SK-N-SH treated with all-trans-retinoic acid at 6 μM for 48 hours (cell line): ENCODE results near the gene CLSTN3.
A peak's percentile ranks its signal among the peaks of the same experiment; 100 is the strongest.

Source experiments
- ATAC-seq: fragments of 200-7000 bp; cut with Tn5 transposase; 3 replicates; pipeline ENCODE4 v1.9.1; 2020; ENCODE audit warnings: mild to moderate bottlenecking, moderate library complexity
- ARNTL ChIP-seq: fragments of 450-650 bp; formaldehyde crosslinking; IDR thresholded peaks from 2 replicates; pipeline ENCODE4 v1.5.0; 2020; ENCODE audit warnings: low read depth, mild to moderate bottlenecking, moderate library complexity, borderline replicate concordance
- BACH2 ChIP-seq: fragments of 250-450 bp; sonication (Bioruptor Pico); IDR thresholded peaks from 2 replicates; pipeline ENCODE4 v1.9.0; 2021; ENCODE audit warnings: mild to moderate bottlenecking, borderline replicate concordance
- ESRRG ChIP-seq: fragments of 250-450 bp; sonication (Bioruptor Pico); IDR thresholded peaks from 2 replicates; pipeline ENCODE4 v1.6.1; 2021; ENCODE audit warnings: mild to moderate bottlenecking
- GLIS3 ChIP-seq: fragments of 250-450 bp; sonication (Bioruptor Pico); IDR thresholded peaks from 2 replicates; pipeline ENCODE4 v1.5.0; 2020; ENCODE audit warnings: mild to moderate bottlenecking, moderate library complexity
- ISL1 ChIP-seq: fragments of 250-450 bp; sonication (Bioruptor Pico); IDR thresholded peaks from 2 replicates; pipeline ENCODE4 v2.1.2; 2022; ENCODE audit warnings: mild to moderate bottlenecking, moderate library complexity
- OSR1 ChIP-seq: fragments of 250-450 bp; sonication (Bioruptor Pico); IDR thresholded peaks from 2 replicates; pipeline ENCODE4 v1.8.0; 2022; ENCODE audit warnings: moderate library complexity, mild to moderate bottlenecking, inconsistent platforms
- PATZ1 ChIP-seq: fragments of 250-450 bp; sonication (Bioruptor Pico); IDR thresholded peaks from 2 replicates; pipeline ENCODE4 v1.8.0; 2020; ENCODE audit warnings: mild to moderate bottlenecking, moderate library complexity, borderline replicate concordance
- PPARA ChIP-seq: fragments of 250-450 bp; sonication (Bioruptor Pico); IDR thresholded peaks from 2 replicates; pipeline ENCODE4 v1.5.0; 2020; ENCODE audit warnings: mild to moderate bottlenecking, borderline replicate concordance
- RARB ChIP-seq: fragments of 250-450 bp; sonication (Bioruptor Pico); IDR thresholded peaks from 2 replicates; pipeline ENCODE4 v1.8.0; 2021; ENCODE audit warnings: mild to moderate bottlenecking, moderate library complexity
- SNAI2 ChIP-seq: fragments of 250-450 bp; sonication (Bioruptor Pico); IDR thresholded peaks from 2 replicates; pipeline ENCODE4 v1.5.0; 2020; ENCODE audit warnings: mild to moderate bottlenecking, moderate library complexity
- TCF4 ChIP-seq: fragments of 250-450 bp; sonication (Bioruptor Pico); IDR thresholded peaks from 2 replicates; pipeline ENCODE4 v1.8.0; 2021; ENCODE audit warnings: mild to moderate bottlenecking, moderate library complexity, borderline replicate concordance
- TOX ChIP-seq: fragments of 250-450 bp; sonication (Bioruptor Pico); IDR thresholded peaks from 2 replicates; pipeline ENCODE4 v1.8.0; 2021; ENCODE audit warnings: mild to moderate bottlenecking, moderate library complexity, borderline replicate concordance
- ZC3H10 ChIP-seq: fragments of 250-450 bp; sonication (Bioruptor Pico); IDR thresholded peaks from 2 replicates; pipeline ENCODE4 v1.5.1; 2021; ENCODE audit warnings: mild to moderate bottlenecking, moderate library complexity
- ZFP3 ChIP-seq: fragments of 250-450 bp; sonication (Bioruptor Pico); IDR thresholded peaks from 2 replicates; pipeline ENCODE4 v1.5.0; 2020; ENCODE audit warnings: mild to moderate bottlenecking, moderate library complexity
- ZNF565 ChIP-seq: fragments of 450-650 bp; formaldehyde crosslinking; conservative IDR thresholded peaks from 2 replicates; pipeline ENCODE4 v1.5.0; 2020; ENCODE audit warnings: low read depth, mild to moderate bottlenecking, moderate library complexity
- ZNF70 ChIP-seq: fragments of 450-650 bp; formaldehyde crosslinking; IDR thresholded peaks from 2 replicates; pipeline ENCODE4 v1.5.0; 2020; ENCODE audit warnings: mild to moderate bottlenecking, moderate library complexity
- ZNF8 ChIP-seq: fragments of 450-650 bp; formaldehyde crosslinking; IDR thresholded peaks from 2 replicates; pipeline ENCODE4 v1.5.0; 2020; ENCODE audit warnings: mild to moderate bottlenecking, moderate library complexity
- TF ChIP-seq, protein P1 (sequence below): fragments of 250-450 bp; sonication (Bioruptor Pico); IDR thresholded peaks from 2 replicates; pipeline ENCODE4 v1.8.0; 2021; ENCODE audit warnings: low read depth, mild to moderate bottlenecking, moderate library complexity, borderline replicate concordance
- TF ChIP-seq, protein P2 (sequence below): fragments of 250-450 bp; sonication (Bioruptor Pico); IDR thresholded peaks from 2 replicates; pipeline ENCODE4 v1.5.1; 2020; ENCODE audit warnings: low read depth, mild to moderate bottlenecking, moderate library complexity
- TF ChIP-seq, protein P3 (sequence below): fragments of 250-450 bp; sonication (Bioruptor Pico); IDR thresholded peaks from 2 replicates; pipeline ENCODE4 v1.5.0; 2020; ENCODE audit warnings: mild to moderate bottlenecking, moderate library complexity
- TF ChIP-seq, protein P4 (sequence below): fragments of 250-450 bp; sonication (Bioruptor Pico); IDR thresholded peaks from 2 replicates; pipeline ENCODE4 v1.5.1; 2021; ENCODE audit warnings: mild to moderate bottlenecking, moderate library complexity

The CLSTN3 gene

GRCh38 chr12:7108003-7108795 is 22.0 kb upstream of the CLSTN3 start:
- TF ChIP-seq ZNF565 (CRISPR knock-in tag) = no peak
- TF ChIP-seq, protein P1, sequence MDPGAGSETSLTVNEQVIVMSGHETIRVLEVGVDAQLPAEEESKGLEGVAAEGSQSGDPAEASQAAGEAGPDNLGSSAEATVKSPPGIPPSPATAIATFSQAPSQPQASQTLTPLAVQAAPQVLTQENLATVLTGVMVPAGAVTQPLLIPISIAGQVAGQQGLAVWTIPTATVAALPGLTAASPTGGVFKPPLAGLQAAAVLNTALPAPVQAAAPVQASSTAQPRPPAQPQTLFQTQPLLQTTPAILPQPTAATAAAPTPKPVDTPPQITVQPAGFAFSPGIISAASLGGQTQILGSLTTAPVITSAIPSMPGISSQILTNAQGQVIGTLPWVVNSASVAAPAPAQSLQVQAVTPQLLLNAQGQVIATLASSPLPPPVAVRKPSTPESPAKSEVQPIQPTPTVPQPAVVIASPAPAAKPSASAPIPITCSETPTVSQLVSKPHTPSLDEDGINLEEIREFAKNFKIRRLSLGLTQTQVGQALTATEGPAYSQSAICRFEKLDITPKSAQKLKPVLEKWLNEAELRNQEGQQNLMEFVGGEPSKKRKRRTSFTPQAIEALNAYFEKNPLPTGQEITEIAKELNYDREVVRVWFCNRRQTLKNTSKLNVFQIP (CRISPR knock-in tag) = no peak
- TF ChIP-seq ISL1 (CRISPR knock-in tag) = no peak
- no peak for TF ChIP-seq PPARA (CRISPR knock-in tag)
- no peak for TF ChIP-seq ESRRG (CRISPR knock-in tag)
- no peak for TF ChIP-seq TCF4 (CRISPR knock-in tag)
- TF ChIP-seq BACH2 (CRISPR knock-in tag) = no peak
- no peak for TF ChIP-seq ZFP3
- TF ChIP-seq SNAI2 (CRISPR knock-in tag) = no peak
- no peak for TF ChIP-seq ARNTL (CRISPR knock-in tag)
- TF ChIP-seq, protein P2, sequence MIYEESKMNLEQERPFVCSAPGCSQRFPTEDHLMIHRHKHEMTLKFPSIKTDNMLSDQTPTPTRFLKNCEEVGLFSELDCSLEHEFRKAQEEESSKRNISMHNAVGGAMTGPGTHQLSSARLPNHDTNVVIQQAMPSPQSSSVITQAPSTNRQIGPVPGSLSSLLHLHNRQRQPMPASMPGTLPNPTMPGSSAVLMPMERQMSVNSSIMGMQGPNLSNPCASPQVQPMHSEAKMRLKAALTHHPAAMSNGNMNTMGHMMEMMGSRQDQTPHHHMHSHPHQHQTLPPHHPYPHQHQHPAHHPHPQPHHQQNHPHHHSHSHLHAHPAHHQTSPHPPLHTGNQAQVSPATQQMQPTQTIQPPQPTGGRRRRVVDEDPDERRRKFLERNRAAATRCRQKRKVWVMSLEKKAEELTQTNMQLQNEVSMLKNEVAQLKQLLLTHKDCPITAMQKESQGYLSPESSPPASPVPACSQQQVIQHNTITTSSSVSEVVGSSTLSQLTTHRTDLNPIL = no peak
- no peak for TF ChIP-seq ZNF70 (CRISPR knock-in tag)
- TF ChIP-seq, protein P3, sequence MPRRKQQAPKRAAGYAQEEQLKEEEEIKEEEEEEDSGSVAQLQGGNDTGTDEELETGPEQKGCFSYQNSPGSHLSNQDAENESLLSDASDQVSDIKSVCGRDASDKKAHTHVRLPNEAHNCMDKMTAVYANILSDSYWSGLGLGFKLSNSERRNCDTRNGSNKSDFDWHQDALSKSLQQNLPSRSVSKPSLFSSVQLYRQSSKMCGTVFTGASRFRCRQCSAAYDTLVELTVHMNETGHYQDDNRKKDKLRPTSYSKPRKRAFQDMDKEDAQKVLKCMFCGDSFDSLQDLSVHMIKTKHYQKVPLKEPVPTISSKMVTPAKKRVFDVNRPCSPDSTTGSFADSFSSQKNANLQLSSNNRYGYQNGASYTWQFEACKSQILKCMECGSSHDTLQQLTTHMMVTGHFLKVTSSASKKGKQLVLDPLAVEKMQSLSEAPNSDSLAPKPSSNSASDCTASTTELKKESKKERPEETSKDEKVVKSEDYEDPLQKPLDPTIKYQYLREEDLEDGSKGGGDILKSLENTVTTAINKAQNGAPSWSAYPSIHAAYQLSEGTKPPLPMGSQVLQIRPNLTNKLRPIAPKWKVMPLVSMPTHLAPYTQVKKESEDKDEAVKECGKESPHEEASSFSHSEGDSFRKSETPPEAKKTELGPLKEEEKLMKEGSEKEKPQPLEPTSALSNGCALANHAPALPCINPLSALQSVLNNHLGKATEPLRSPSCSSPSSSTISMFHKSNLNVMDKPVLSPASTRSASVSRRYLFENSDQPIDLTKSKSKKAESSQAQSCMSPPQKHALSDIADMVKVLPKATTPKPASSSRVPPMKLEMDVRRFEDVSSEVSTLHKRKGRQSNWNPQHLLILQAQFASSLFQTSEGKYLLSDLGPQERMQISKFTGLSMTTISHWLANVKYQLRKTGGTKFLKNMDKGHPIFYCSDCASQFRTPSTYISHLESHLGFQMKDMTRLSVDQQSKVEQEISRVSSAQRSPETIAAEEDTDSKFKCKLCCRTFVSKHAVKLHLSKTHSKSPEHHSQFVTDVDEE = no peak
- TF ChIP-seq, protein P4, sequence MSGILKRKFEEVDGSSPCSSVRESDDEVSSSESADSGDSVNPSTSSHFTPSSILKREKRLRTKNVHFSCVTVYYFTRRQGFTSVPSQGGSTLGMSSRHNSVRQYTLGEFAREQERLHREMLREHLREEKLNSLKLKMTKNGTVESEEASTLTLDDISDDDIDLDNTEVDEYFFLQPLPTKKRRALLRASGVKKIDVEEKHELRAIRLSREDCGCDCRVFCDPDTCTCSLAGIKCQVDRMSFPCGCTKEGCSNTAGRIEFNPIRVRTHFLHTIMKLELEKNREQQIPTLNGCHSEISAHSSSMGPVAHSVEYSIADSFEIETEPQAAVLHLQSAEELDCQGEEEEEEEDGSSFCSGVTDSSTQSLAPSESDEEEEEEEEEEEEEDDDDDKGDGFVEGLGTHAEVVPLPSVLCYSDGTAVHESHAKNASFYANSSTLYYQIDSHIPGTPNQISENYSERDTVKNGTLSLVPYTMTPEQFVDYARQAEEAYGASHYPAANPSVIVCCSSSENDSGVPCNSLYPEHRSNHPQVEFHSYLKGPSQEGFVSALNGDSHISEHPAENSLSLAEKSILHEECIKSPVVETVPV = no peak
- TF ChIP-seq GLIS3 (CRISPR knock-in tag) = no peak
- no peak for TF ChIP-seq RARB (CRISPR knock-in tag)
- TF ChIP-seq OSR1 (CRISPR knock-in tag) = no peak
- TF ChIP-seq ZNF8 (CRISPR knock-in tag) = no peak
- no peak for TF ChIP-seq TOX
- TF ChIP-seq, all 23 proteins: peak for 0
- ATAC-seq = peak; percentile 86

DNA sequence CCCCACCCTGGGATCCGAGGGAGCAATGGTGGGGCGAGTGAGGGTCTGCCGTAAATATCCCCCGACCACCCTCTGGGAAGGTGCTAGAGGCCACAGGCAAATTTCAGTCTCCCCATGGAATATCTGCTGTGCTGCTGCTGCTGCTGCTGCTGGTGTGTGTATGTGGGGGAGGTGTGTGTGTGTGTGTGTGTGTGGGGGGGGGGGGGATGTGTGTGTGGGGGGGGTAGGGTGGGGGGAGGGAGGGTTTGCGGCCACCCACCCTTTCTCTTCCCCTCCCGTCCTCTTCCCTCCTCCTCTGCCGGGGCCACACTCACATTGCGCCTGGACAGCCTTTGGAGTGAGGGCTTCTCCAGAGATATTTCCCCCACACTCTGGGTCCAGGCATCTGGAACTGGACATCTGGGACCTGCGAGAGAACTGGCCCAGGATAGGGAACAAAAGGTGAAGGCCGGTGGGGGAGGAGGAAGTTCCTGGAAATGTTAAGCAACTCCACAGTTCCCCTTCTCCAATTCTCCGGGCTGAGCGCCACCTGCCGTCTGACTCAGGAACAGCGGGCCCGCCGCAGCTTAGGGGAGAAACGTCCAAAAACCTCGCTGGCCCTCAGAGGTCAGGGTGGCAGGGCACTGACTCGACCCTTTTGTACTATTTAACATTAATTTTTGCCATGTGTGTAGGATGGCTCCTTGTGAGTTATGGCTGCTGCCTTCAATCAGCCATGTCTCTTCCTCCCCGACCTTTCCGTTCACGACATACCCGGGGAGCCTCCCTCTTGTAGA is 21.2 kb upstream of the CLSTN3 start, which contains the start of gene C1RL:
TSS of gene C1RL (minus strand) at position 419 of the 776 bp plus-strand sequence. CDS start at position 385, 34 bp downstream.
- peak; percentile 83 for ATAC-seq

More for the DNA sequence above, 21.2 kb upstream of the CLSTN3 start, which contains the start of gene C1RL:
- TF ChIP-seq ESRRG (CRISPR knock-in tag) (no peak), TOX (no peak), ZC3H10 (CRISPR knock-in tag) (no peak), ZFP3 (no peak), GLIS3 (CRISPR knock-in tag) (no peak), PATZ1 (CRISPR knock-in tag) (no peak), OSR1 (CRISPR knock-in tag) (no peak), SNAI2 (CRISPR knock-in tag) (no peak), ZNF70 (CRISPR knock-in tag) (no peak), BACH2 (CRISPR knock-in tag) (no peak)
- TF ChIP-seq, protein P4 = no peak
- TF ChIP-seq, protein P1 (CRISPR knock-in tag) = no peak
- TF ChIP-seq, protein P3 = no peak
